HG03280 (cell line): ENCODE measurements around the gene ZNF318.
A peak's percentile ranks its signal among the peaks of the same experiment; 100 is the strongest.
"Not testable (repeated sequence)": the region's sequence is repeated elsewhere in the genome, so short reads cannot be mapped to it uniquely, and the experiment has no call there.

ENCODE experiments used
- ATAC-seq: cut with Tn5 transposase; IDR thresholded peaks from one replicate; pipeline ENCODE4 v1.9.1; 2021; ENCODE audit warnings: mild to moderate bottlenecking, moderate library complexity; ENCODE audit not compliant: unreplicated experiment

Gene ZNF318

GRCh38 chr6:43347021-43347420 lies 22.4 kb downstream of the ZNF318 start:
- ATAC-seq = no peak

- not testable (repeated sequence) for ATAC-seq
Measured at GRCh38 chr6:43346243-43346642, 23.2 kb downstream of the ZNF318 start.

GRCh38 chr6:43339168-43339567 lies 30.3 kb downstream of the ZNF318 start:
- peak; percentile 66 for ATAC-seq

GRCh38 chr6:43338243-43338642 lies 31.2 kb downstream of the ZNF318 start:
- no peak for ATAC-seq

GRCh38 chr6:43336382-43336781 lies 33.1 kb downstream of the ZNF318 start:
- no peak for ATAC-seq

GRCh38 chr6:43335469-43335868 lies 34.0 kb downstream of the ZNF318 start:
- no peak for ATAC-seq

GRCh38 chr6:43334466-43335095 lies 34.9 kb downstream of the ZNF318 start:
- ATAC-seq = no peak

- ATAC-seq = no peak
Measured at GRCh38 chr6:43331891-43332290, 37.6 kb downstream of the ZNF318 start.

DNA sequence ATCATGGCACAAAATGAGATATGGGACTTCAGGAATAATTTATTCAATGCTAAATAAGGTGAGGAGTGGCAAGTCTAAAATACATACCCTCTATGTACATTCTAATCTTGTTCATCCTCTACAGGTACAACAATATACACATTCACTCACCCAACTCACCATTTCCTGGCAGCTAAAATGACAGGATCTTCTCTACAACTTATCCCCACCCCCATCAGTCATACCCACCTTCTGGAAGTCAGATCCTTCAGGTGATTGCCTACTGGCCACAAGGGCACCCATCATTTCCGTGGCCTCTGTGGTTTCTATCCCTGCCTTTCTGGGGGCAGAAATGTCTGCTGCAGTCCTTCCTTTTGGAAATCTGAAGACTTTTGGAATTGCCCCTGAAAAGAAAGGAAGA lies 38.0 kb downstream of the ZNF318 start:
- ATAC-seq = no peak

DNA sequence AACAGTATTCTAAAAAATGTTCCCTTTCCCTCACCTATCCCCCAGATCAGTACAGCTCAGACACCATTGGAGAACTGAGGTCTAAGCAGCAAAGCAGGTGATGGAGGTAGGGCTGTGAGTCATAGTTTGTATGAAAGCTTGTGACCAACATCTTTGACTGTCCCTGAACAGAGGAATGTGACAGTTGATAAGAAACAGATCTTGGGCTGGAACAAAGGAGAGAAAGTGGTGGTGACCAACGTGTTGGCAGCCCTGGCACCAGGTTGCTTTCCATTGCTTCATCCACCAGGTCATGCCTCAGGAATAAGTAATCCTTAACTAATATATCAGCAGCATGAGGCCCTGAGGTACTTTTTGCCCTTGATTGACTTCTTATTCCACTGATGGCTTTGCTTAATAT lies 40.9 kb downstream of the ZNF318 start:
- no peak for ATAC-seq

GRCh38 chr6:43325876-43326275 lies 43.6 kb downstream of the ZNF318 start:
- ATAC-seq = no peak

DNA sequence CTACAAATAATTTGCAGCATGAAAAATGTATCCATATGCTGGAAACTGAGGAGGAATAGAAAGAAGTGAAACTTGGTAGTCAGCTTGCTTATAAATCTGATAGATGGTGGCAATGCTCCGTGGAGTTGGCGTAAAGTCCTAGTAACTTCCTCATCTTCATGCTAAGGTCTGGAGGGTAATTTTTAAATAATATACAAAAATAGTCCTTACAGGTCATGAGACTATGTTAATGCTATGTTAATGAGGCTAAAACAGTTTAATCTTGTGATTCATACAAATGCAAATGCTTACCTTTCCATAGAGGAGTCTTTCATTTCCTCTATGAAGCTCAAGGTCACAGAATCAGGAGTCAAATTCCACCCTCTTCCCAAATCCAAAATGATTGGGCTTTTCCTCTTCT lies 51.4 kb downstream of the ZNF318 start:
- no peak for ATAC-seq

GRCh38 chr6:43313813-43314212 lies 55.6 kb downstream of the ZNF318 start:
- no peak for ATAC-seq

- no peak for ATAC-seq
Measured at GRCh38 chr6:43311666-43312065, 57.8 kb downstream of the ZNF318 start.

- no peak for ATAC-seq
Measured at GRCh38 chr6:43310624-43311023, 58.8 kb downstream of the ZNF318 start.

GRCh38 chr6:43310134-43310533 lies 59.3 kb downstream of the ZNF318 start:
- ATAC-seq = no peak

- ATAC-seq = no peak
Measured at GRCh38 chr6:43308990-43309477, 60.4 kb downstream of the ZNF318 start.

DNA sequence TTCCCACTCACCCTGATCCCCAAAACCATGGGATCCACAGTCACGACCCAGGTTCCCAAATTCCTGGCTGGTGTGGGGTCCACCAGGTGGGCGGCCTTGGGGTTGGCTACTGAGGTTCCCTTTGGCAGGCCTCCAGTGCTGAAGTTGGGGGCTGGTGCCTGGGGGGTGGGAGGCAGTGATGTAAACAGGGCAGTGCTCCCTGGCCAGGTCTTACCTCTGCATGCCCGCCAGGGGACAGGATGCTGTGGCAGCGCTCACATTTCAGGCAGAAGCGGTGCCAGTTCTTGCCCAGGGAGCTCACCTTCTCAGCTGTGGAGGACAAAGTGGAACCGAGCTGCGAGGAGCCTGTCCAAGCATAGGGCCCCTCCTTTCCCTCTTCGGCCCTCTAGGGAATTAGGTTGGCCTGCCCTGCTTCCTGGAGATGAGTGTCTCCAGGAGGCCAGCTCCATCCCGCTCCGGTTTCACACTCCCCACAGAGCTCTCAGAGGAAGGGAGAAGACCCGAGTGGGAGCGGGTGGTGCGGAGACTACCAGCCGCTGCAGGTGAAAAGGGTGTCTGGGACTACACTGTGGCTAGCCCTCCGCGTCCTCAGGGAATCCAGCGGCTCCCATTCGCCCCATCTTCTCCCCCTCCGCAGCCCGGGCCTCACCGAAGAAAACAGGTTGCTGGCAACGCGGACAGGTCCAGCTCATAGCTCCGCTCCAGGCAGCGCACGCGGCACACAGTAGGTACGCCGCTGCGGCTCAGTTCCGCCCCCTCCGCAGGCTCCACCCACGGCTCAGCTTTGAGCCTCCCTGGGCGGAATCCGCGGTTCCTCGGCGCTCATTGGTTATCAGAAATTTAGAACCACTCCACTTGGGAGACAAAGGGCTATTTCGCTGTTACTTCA lies 61.1 kb downstream of the ZNF318 start, which contains the start of gene CRIP3:
Gene CRIP3 (minus strand): TSS at position 726 of the 889 bp plus-strand sequence. CDS start 34 bp downstream, at position 692.
- ATAC-seq = no peak

- no peak for ATAC-seq
Measured at GRCh38 chr6:43307451-43308100, 61.9 kb downstream of the ZNF318 start.

GRCh38 chr6:43306086-43306485 lies 63.4 kb downstream of the ZNF318 start:
- ATAC-seq = no peak

DNA sequence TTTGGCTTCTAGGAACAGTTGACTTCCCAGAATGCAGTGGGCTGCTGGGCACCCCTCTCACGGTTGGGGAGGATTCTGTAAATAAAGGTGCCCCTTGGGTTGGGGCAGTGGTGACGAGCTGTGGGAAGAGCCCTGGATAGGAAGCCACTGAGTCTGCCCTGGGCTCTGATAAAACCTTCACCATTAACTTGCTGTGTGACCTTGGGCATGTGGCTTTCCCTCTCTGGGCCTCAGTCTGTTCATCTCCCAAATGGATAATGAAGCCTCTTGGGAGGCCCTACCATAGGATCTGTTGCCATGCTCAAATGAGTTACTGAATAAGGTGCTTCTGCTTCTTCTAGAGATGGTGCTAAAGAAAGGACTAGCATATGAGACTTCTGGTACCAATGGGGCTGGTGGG lies 64.6 kb downstream of the ZNF318 start:
- ATAC-seq = no peak

DNA sequence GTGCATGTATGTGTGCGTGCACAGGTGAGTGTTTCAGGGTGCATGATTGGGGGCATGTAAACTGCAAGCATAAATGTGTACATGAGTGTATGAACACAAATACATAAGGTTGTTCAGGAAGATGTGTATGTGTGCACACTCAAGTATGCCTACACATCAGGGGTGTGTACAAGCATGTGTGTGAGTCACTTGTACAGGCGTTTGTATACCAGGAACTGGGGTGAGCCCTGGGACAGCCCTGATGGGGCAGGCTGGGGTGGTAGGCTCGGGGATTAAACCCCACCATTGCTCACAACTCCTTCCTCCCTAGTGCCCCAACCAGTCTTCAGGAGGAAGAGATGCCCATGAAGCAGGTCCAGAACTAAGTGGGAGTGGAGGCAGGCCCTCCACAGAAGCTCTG lies 65.1 kb downstream of the ZNF318 start:
- no peak for ATAC-seq
